NCI-H146 (cell line): ENCODE data around the gene GOLPH3L.
"Not testable (repeated sequence)": the region's sequence is repeated elsewhere in the genome, so short reads cannot be mapped to it uniquely, and the experiment has no call there.

Source experiments
- DNase-seq: peaks from one replicate; lab custom pipeline; 2025; lab: John Stamatoyannopoulos, UW

Gene GOLPH3L

DNA sequence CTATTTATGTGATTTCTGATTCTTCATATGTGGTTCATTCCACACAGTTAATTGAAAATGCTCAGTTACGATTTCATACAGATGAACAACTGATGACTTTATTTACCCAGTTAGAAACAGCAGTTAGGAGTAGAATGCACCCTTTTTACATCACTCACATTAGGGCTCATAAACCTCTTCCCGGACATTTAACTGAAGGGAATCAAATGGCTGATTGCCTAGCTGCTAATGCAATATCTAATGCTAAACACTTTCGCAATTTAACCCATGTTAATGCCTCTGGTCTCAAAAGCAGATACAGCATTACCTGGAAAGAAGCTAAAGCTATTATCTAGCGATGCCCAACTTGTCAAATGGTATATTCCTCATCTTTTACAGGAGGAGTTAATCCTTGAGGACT, 39.9 kb downstream of the GOLPH3L start:
- DNase-seq: not testable (repeated sequence)

DNA sequence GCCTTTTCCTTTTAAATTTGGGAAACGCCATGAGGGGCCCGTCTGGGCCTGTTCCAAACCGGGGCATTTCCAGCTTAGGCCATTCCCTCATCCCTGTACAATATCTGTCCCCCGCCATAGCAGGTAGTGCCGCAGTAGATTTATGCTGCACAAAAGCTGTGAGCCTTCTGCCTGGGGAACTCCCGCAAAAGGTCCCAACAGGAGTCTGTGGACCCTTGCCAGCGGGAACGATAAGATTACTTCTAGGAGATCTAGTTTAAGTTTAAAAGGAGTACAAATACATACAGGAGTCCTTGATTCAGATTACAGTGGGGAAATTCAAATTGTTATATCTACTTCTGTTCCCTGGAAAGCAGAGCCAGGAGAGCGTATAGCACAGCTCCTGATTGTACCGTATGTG, 42.3 kb downstream of the GOLPH3L start:
- DNase-seq: not testable (repeated sequence)

GRCh38 chr1:150650193-150650592, 46.8 kb downstream of the GOLPH3L start:
- DNase-seq: peak; percentile 76

DNA sequence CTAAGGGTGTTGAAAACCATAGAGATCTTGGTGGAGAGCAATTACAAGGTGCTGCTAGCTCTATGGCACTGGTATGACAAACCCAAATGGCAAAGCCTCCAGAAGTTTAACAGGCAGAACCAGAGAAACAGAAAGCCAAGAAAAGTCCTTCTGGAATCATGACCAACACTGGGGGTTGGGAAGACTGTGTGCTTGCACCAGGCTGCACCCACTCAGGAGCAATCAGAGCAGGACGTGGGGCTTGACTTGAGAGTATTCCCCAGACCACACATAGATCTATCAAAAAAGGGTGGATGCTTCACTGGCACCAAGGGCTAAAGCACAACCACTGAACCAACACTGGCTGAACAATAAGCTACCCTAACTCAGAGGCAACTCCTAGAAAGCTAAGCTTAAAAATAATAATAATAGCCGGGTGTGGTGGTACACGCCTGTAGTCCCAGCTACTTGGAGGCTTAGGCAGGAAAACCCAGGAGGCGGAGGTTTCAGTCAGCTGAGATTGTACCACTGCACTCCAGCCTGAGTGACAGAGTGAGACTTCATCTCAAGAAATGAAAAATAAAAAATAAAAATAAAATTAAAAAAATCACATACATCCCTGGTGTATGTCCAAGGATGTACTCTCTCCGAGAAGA, 47.4 kb downstream of the GOLPH3L start:
- no peak for DNase-seq

DNA sequence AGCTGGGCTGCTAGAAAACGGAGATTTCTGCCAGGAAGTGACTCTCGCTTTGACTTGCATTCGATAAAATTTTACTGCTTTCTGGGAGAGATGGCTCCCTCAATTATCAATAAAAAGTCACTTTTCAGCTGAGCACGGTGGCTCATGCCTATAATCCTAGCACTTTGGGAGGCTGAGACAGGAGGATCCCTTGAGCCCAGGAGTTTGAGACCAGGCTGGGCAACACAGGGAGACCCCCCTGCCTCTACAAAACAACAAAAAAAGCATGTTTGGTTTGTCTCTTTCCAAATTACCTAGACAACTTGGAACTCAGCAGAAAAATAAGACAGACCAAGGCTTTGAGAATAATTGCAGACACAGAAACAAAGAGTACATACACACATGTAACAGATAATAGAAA, 54.7 kb downstream of the GOLPH3L start:
- DNase-seq: no peak

DNA sequence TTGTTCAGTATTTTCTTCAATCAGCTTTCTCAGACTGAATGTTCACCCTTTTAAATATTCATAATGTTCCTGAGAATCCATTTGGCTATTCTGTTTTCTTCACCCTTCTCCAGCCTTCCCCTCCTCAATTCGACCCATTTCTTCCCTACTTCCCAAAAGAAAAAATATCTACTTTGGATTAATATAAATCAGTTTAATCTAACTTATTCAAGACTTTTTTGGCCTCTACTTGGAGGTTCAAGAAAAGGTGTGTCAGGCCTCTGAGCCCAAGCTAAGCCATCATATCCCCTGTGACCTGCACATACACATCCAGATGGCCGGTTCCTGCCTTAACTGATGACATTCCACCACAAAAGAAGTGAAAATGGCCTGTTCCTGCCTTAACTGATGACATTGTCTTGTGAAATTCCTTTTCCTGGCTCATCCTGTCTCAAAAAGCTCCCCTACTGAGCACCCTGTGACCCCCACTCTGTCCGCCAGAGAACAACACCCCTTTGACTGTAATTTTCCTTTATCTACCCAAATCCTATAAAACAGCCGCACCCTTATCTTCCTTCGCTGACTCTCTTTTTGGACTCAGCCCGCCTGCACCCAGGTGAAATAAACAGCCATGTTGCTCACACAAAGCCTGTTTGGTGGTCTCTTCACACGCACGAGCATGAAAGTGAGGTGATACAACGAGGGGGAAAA, 55.7 kb downstream of the GOLPH3L start:
- DNase-seq: not testable (repeated sequence)

GRCh38 chr1:150638430-150638829, 58.5 kb downstream of the GOLPH3L start:
- not testable (repeated sequence) for DNase-seq

- not testable (repeated sequence) for DNase-seq
These were observed 61.9 kb downstream of the GOLPH3L start for GRCh38 chr1:150634839-150635622.

- DNase-seq: peak; percentile 99
These were observed 67.6 kb downstream of the GOLPH3L start, which contains the start of gene ENSA for GRCh38 chr1:150629115-150629928. ENSA (minus strand) TSS chr1:150629612; CDS start chr1:150629470, 142 bp downstream.

DNA sequence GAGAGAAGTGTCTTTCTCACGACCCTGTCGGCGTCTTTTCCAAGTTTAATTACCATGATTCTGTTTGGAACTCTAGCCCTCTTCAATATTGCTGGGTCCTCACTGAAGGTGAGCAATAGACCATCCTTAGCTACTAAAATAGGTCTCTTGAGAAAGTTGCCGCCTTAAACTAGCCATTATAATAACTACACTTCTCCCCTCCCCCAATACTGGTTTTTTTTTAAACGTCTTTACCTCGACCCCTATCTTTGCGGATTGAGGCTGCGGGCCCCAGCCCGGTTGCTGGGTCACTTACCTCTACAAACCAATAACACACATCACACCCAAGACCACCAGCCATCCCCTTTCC, 68.2 kb downstream of the GOLPH3L start:
- DNase-seq: no peak

GRCh38 chr1:150627826-150628410, 69.0 kb downstream of the GOLPH3L start:
- no peak for DNase-seq

GRCh38 chr1:150626150-150626549, 70.8 kb downstream of the GOLPH3L start:
- no peak for DNase-seq

GRCh38 chr1:150624546-150624945, 72.4 kb downstream of the GOLPH3L start:
- DNase-seq: not testable (repeated sequence)

DNA sequence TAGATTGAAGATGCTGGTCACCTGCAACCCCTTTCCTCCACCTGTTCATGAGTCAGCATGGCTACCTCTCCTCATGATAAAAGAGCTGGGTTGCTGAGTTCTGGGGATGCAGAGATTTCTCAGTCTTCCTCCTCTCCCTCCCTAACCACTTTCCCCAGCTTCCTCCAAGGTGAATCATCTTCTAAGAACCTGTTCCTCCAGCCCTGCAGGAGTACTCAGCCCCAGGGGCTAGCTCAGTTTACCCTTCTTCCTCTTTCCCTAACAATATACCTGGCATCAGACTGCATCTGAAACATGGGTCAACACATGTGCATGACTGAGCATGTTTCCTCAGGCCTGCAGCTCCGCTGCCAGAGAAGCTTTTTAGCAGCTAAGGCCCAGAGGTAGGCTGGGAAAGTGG, 72.8 kb downstream of the GOLPH3L start:
- DNase-seq: not testable (repeated sequence)

DNA sequence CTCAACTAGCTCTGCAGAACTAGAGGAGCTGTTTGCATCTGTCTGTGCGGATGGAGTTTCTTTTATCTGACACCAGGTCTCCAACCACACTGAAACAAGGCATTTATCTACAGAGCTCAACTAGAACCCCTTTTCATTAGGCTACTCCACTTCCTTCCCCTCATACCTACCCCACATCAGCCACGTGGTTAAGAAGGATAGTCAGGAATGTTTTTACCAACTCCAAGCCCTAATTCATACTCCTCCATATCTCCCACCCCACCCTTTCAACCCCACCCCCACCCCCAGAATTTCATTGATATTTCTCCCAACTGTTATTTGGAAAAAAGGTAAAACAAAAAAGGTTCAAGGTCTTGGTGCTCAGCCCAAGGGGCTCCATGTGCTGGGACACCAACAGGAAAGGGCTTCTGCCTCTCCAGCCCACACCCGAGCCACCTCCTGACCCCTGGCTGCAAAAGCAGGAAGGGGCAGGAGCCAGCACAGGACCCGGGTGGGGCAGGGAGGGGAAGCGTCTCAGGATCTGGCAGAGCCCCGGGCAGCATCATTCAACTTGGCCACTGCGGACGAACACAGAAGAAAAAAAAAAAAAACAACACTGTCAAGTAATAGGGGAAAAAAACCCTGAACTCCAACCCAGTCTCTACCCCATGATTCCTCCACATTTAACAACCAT, 74.5 kb downstream of the GOLPH3L start:
- DNase-seq: no peak

- DNase-seq: no peak
These were observed 75.3 kb downstream of the GOLPH3L start for GRCh38 chr1:150621497-150622302.

GRCh38 chr1:150620919-150621318, 76.0 kb downstream of the GOLPH3L start:
- no peak for DNase-seq

DNA sequence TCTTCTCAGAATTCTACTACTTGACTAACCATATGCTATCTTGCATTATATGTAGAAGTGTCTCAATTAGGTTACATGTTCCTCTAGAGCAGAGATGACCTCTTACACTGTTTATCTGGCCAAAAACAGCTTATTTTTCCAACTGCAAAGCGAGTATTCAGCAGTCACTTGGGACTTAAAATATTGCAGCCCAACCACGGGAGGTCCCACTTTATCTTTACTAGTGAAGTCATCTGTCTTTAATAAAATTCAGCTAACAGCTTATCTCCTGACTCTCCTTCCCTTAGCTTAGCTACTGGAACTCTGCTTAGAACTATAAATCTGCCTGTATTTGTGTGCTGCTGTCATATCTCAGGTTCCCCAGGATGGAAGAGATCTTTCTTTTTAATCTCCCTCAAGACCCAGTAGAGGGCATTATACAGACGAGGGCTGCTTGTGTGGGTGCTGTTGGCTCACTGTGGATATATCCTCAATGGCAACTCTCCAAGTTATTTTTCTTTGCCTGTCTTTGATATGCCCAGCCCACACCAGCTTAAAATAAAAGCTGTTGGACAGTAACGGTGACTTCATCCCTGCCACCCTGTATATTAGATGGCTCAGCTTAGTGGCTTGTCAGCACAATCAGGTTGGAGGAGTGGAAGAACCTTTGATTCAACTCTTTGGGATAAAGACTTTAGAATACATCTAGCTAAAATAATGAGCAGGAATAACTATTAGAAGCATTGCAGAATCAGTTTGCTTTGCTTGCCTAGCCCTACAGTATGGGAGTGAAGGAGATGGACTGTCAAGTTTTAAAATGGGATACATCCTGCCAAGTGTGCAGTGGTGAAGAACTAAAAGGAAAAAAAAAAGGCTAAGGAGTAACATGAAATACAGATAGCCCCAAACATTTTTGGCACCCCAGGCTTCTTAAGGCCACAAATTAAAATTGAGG, 77.1 kb downstream of the GOLPH3L start:
- no peak for DNase-seq
